Testis (tissue), 3 donors: ENCODE results near the gene TMED10. TPM values are rescaled to one million over a fixed set of nuclear protein-coding genes. Genes with fewer than 3 reads are reported as not detected.

Experiments used
- DNase-seq: peaks from one replicate; pipeline ENCODE4 v3.0.0-alpha.2; 2019
- H3K27ac ChIP-seq, 2 donors: fragments of 200-600 bp; sonication (generic); one replicate each; pipeline ENCODE4 v1.5.1; 2019
- H3K27me3 ChIP-seq: fragments of 200-600 bp; sonication (generic); one replicate; pipeline ENCODE4 v1.5.1; 2019
- H3K36me3 ChIP-seq: fragments of 200-600 bp; sonication (generic); one replicate; pipeline ENCODE4 v1.5.1; 2017; ENCODE audit warnings: low read depth; ENCODE audit errors: missing control alignments
- H3K4me1 ChIP-seq: fragments of 200-600 bp; sonication (generic); one replicate; pipeline ENCODE4 v1.5.1; 2019
- H3K4me3 ChIP-seq, 2 donors: fragments of 200-600 bp; sonication (generic); one replicate each; pipeline ENCODE4 v1.5.1; 2017 to 2019
- H3K9me3 ChIP-seq: fragments of 200-600 bp; sonication (generic); one replicate; pipeline ENCODE4 v1.5.1; 2017
- POLR2A ChIP-seq: fragments of 450-650 bp; IDR thresholded peaks from one replicate; pipeline ENCODE4 v1.6.1; 2017; ENCODE audit warnings: antibody characterized with exemption, mild to moderate bottlenecking, moderate library complexity
- WGBS, 2 donors: methylation state at CpG; one replicate each; pipeline ENCODE4 v1.1.5; 2018; 5-methylcytosine and 5-hydroxymethylcytosine counted together
- intact Hi-C: fragments of 100-400 bp; cut with DNase I; formaldehyde crosslinking; loops from one replicate; pipeline ENCODE4 v1.15.1; 2023; ENCODE audit warnings: low total_unique reads
- polyA plus RNA-seq: library from polyadenylated mRNA; stranded (reverse); fragments of 350-450 nt; fragmentation: Illumina TruSeq; extraction: RNeasy Lipid Tissue Mini Kit (QIAGEN cat#74804); gene quantifications from one replicate; pipeline ENCODE4 v1.2.3, GENCODE V29; 2014; ENCODE audit warnings: low read depth, low replicate concordance; ENCODE audit not compliant: insufficient read depth
- total RNA-seq, 2 donors: library from RNA; depleted of rRNA; stranded (reverse); fragments of >200 nt; gene quantifications; one replicate each; pipeline ENCODE4 v1.2.3, GENCODE V29; 2016
- TF ChIP-seq, protein P1 (sequence below), 3 experiments: fragments of 450-650 bp in 2 of 3; fragments of 200-600 bp in 1 of 3; sonication (generic) in 1 of 3; IDR thresholded peaks; one replicate each; pipeline ENCODE4 v1.5.1; 2016 to 2019; ENCODE audit warnings: antibody characterized with exemption in 3 of 3, mild to moderate bottlenecking in 2 of 3, moderate library complexity in 1 of 3

Gene TMED10
- total and polyA plus RNA-seq, 3 donors from 2014 or later = 255 to 417 (median 334) TPM

- no peaks in the 10 kb centered on the region for H3K4me1 ChIP-seq
- WGBS, 2 donors = 73 to 91% methylated on average over 2 of the region's 2 CpGs
- intact Hi-C loops = no loop called here
- no peaks in the 10 kb centered on the region for H3K9me3 ChIP-seq
- no peaks in the 10 kb centered on the region for H3K27me3 ChIP-seq
- no peaks in the 10 kb centered on the region for H3K36me3 ChIP-seq
- TF ChIP-seq, protein P1, sequence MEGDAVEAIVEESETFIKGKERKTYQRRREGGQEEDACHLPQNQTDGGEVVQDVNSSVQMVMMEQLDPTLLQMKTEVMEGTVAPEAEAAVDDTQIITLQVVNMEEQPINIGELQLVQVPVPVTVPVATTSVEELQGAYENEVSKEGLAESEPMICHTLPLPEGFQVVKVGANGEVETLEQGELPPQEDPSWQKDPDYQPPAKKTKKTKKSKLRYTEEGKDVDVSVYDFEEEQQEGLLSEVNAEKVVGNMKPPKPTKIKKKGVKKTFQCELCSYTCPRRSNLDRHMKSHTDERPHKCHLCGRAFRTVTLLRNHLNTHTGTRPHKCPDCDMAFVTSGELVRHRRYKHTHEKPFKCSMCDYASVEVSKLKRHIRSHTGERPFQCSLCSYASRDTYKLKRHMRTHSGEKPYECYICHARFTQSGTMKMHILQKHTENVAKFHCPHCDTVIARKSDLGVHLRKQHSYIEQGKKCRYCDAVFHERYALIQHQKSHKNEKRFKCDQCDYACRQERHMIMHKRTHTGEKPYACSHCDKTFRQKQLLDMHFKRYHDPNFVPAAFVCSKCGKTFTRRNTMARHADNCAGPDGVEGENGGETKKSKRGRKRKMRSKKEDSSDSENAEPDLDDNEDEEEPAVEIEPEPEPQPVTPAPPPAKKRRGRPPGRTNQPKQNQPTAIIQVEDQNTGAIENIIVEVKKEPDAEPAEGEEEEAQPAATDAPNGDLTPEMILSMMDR (IDR thresholded peaks at IDR 0.05) = no peak
- no peak for TF ChIP-seq POLR2A
- DNase-seq = no peak
- no peak overlapping the region for H3K4me3 ChIP-seq
- no peak overlapping the region for H3K27ac ChIP-seq
These were observed 45.4 kb upstream of the TMED10 start for GRCh38 chr14:75221797-75222196.

GRCh38 chr14:75220156-75220555 lies 43.7 kb upstream of the TMED10 start:
- intact Hi-C loops = no loop called here
- Histone ChIP-seq H3K4me1 (no peaks in the 10 kb centered on the region), H3K4me3 (no peak overlapping the region), H3K36me3 (no peaks in the 10 kb centered on the region), H3K27ac (no peak overlapping the region), H3K9me3 (no peaks in the 10 kb centered on the region), H3K27me3 (no peaks in the 10 kb centered on the region)
- WGBS, 2 donors = 76 to 89% methylated on average over 9 of the region's 9 CpGs
- TF ChIP-seq, protein P1 (IDR thresholded peaks at IDR 0.05) = no peak
- TF ChIP-seq POLR2A = no peak
- DNase-seq = no peak

- 80 to 84% methylated on average over 4 of the region's 4 CpGs for WGBS, 2 donors
- Histone ChIP-seq H3K4me1 (no peaks in the 10 kb centered on the region), H3K27ac (no peak overlapping the region), H3K27me3 (no peaks in the 10 kb centered on the region), H3K9me3 (no peaks in the 10 kb centered on the region), H3K4me3 (no peak overlapping the region), H3K36me3 (no peaks in the 10 kb centered on the region)
- no peak for TF ChIP-seq POLR2A
- TF ChIP-seq, protein P1 (IDR thresholded peaks at IDR 0.05) = no peak
- DNase-seq = no peak
- intact Hi-C loops = no loop called here
These were observed 41.2 kb upstream of the TMED10 start for GRCh38 chr14:75217508-75218206.

- 83 to 87% methylated on average over 6 of the region's 6 CpGs for WGBS, 2 donors
- intact Hi-C loops = no loop called here
These were observed 40.1 kb upstream of the TMED10 start for GRCh38 chr14:75216427-75217006.

More at GRCh38 chr14:75216427-75217006, 40.1 kb upstream of the TMED10 start:
- H3K4me3 ChIP-seq = no peak overlapping the region
- H3K27me3 ChIP-seq = no peaks in the 10 kb centered on the region
- H3K27ac ChIP-seq = no peak overlapping the region
- TF ChIP-seq, protein P1 (IDR thresholded peaks at IDR 0.05) = no peak
- TF ChIP-seq POLR2A = no peak
- no peaks in the 10 kb centered on the region for H3K9me3 ChIP-seq
- no peak for DNase-seq
- no peaks in the 10 kb centered on the region for H3K4me1 ChIP-seq
- no peaks in the 10 kb centered on the region for H3K36me3 ChIP-seq
